Esophagus muscularis mucosa (tissue), 4 donors: Measurements from ENCODE around the gene SERPINE2. TPM values are rescaled to one million over a fixed set of nuclear protein-coding genes. Genes with fewer than 3 reads are reported as not detected.
A peak's percentile ranks its signal among the peaks of the same experiment; 100 is the strongest.

Experiments used
- DNase-seq: peaks from one replicate; pipeline ENCODE4 v3.0.0-alpha.2; 2017; ENCODE audit errors: extremely low spot score
- H3K27ac ChIP-seq, 4 donors: fragments of 200-600 bp; sonication (generic); replicated peaks in 1 of 4; 1 replicate in 3 of 4; 2 replicates in 1 of 4; pipeline ENCODE4 v1.5.1; 2016 to 2019; ENCODE audit warnings: mild to moderate bottlenecking in 1 of 4
- H3K27me3 ChIP-seq, 4 donors: fragments of 200-600 bp; sonication (generic); one replicate each; pipeline versions ENCODE4 v1.5.1 to v1.6.0; 2016 to 2019
- H3K36me3 ChIP-seq, 4 donors: fragments of 200-600 bp; sonication (generic); one replicate each; pipeline ENCODE4 v1.5.1; 2016 to 2019
- H3K4me1 ChIP-seq, 4 donors: fragments of 200-600 bp; sonication (generic); one replicate each; pipeline ENCODE4 v1.5.1; 2016 to 2019
- H3K4me3 ChIP-seq, 4 donors: fragments of 200-600 bp; sonication (generic); 1 replicate in 2 of 4; 2 replicates in 2 of 4; pipeline ENCODE4 v1.5.1; 2016 to 2019; ENCODE audit warnings: mild to moderate bottlenecking in 4 of 4, moderate library complexity in 1 of 4
- H3K9me3 ChIP-seq, 4 donors: fragments of 200-600 bp; sonication (generic); 1 replicate in 3 of 4; 2 replicates in 1 of 4; pipeline ENCODE4 v1.5.1; 2016 to 2019
- CTCF ChIP-seq, 3 experiments: fragments of 200-600 bp in 2 of 3; fragments of 450-650 bp in 1 of 3; sonication (generic) in 2 of 3; IDR thresholded peaks; one replicate each; pipeline ENCODE4 v1.5.1; 2017 to 2019; ENCODE audit warnings: antibody characterized with exemption in 3 of 3, mild to moderate bottlenecking in 2 of 3, moderate library complexity in 1 of 3
- EP300 ChIP-seq: sonication (generic); formaldehyde crosslinking; IDR thresholded peaks from one replicate; pipeline ENCODE4 v1.6.1; 2017; ENCODE audit warnings: antibody characterized with exemption
- POLR2A ChIP-seq: fragments of 450-650 bp; IDR thresholded peaks from one replicate; pipeline ENCODE4 v1.6.1; 2017; ENCODE audit warnings: antibody characterized with exemption, moderate library complexity, mild to moderate bottlenecking, low read depth
- POLR2AphosphoS5 ChIP-seq, 2 donors: sonication (generic); formaldehyde crosslinking; IDR thresholded peaks; one replicate each; pipeline ENCODE4 v1.6.1; 2017; ENCODE audit warnings: antibody characterized with exemption in 2 of 2
- WGBS: methylation state at CpG from one replicate; pipeline ENCODE4 v1.1.5; 2018; 5-methylcytosine and 5-hydroxymethylcytosine counted together
- intact Hi-C: fragments of 100-400 bp; cut with DNase I; formaldehyde crosslinking; loops from one replicate; pipeline ENCODE4 v1.15.1; 2023
- total RNA-seq, 4 donors: library from RNA; depleted of rRNA; stranded (reverse); fragments of >200 nt; gene quantifications; one replicate each; pipeline versions ENCODE4 v1.1.0 to v1.2.1, GENCODE V29; 2016

SERPINE2 gene
- total RNA-seq, 4 donors from 2014 or later = 20.4 to 126 (median 42.1) TPM

GRCh38 chr2:224073676-224074075 lies 34.6 kb upstream of the SERPINE2 start:
- no peak for DNase-seq
- no peaks in the 10 kb centered on the region for H3K4me1 ChIP-seq
- no peaks in the 10 kb centered on the region for H3K36me3 ChIP-seq
- no peaks in the 10 kb centered on the region for H3K9me3 ChIP-seq
- no peak overlapping the region for H3K27ac ChIP-seq
- no peak for TF ChIP-seq EP300
- no peak for TF ChIP-seq POLR2AphosphoS5 (IDR thresholded peaks at IDR 0.05)
- TF ChIP-seq POLR2A = no peak
- no peak for TF ChIP-seq CTCF (IDR thresholded peaks at IDR 0.05)
- H3K27me3 ChIP-seq = no peaks in the 10 kb centered on the region
- H3K4me3 ChIP-seq = no peak overlapping the region
- 90% methylated on average over 3 of the region's 3 CpGs for WGBS
- intact Hi-C loops = no loop called here

GRCh38 chr2:224072541-224073188 lies 33.6 kb upstream of the SERPINE2 start:
- intact Hi-C loops = no loop called here
- Histone ChIP-seq H3K36me3 (no peaks in the 10 kb centered on the region), H3K9me3 (no peaks in the 10 kb centered on the region), H3K27ac (no peak overlapping the region), H3K27me3 (no peaks in the 10 kb centered on the region), H3K4me3 (no peak overlapping the region), H3K4me1 (no peaks in the 10 kb centered on the region)
- 52% methylated on average over 4 of the region's 4 CpGs for WGBS
- DNase-seq = no peak
- TF ChIP-seq EP300 (no peak), POLR2A (no peak), CTCF (IDR thresholded peaks at IDR 0.05) (no peak), POLR2AphosphoS5 (IDR thresholded peaks at IDR 0.05) (peak in 1 of 2 donors; percentile 51)

- Histone ChIP-seq H3K9me3 (no peaks in the 10 kb centered on the region), H3K4me3 (no peak overlapping the region), H3K27me3 (no peaks in the 10 kb centered on the region), H3K27ac (no peak overlapping the region), H3K4me1 (no peaks in the 10 kb centered on the region), H3K36me3 (no peaks in the 10 kb centered on the region)
- no peak for DNase-seq
- intact Hi-C loops = no loop called here
- WGBS = 68% methylated on average over 6 of the region's 6 CpGs
- TF ChIP-seq EP300 (no peak), POLR2AphosphoS5 (IDR thresholded peaks at IDR 0.05) (no peak), CTCF (IDR thresholded peaks at IDR 0.05) (no peak), POLR2A (no peak)
These were observed 30.1 kb upstream of the SERPINE2 start for GRCh38 chr2:224069172-224069571.

GRCh38 chr2:224063298-224063648 lies 24.2 kb upstream of the SERPINE2 start:
- WGBS = 95% methylated on average over 4 of the region's 4 CpGs
- Histone ChIP-seq H3K27me3 (no peaks in the 10 kb centered on the region), H3K36me3 (no peaks in the 10 kb centered on the region), H3K4me1 (no peaks in the 10 kb centered on the region), H3K4me3 (no peak overlapping the region), H3K27ac (no peak overlapping the region), H3K9me3 (no peaks in the 10 kb centered on the region)
- TF ChIP-seq CTCF (IDR thresholded peaks at IDR 0.05) = no peak
- no peak for TF ChIP-seq EP300
- no peak for TF ChIP-seq POLR2AphosphoS5 (IDR thresholded peaks at IDR 0.05)
- no peak for TF ChIP-seq POLR2A
- DNase-seq = no peak
- intact Hi-C loops = no loop called here
